ENCODE results near the gene PARP14. TPM values are rescaled to one million over a fixed set of nuclear protein-coding genes. Genes with fewer than 3 reads are reported as not detected.

PARP14 gene
- total RNA-seq: 47.2 and 54.5 TPM in 2 replicates

GRCh38 chr3:122680475-122681283 lies at the start of gene PARP14:
TSS of gene PARP14 (plus strand) at chr3:122680839. CDS start at chr3:122680884, 45 bp downstream.

Other genes starting within 250 kb of the PARP14 start
- 40.1 and 64.9 TPM in 2 replicates for gene KPNA1, start 165.9 kb upstream of the PARP14 start, total RNA-seq
- gene PARP9, start 116.5 kb upstream of the PARP14 start, total RNA-seq: 10.1 and 11.5 TPM in 2 replicates
- 8.6 and 17.3 TPM in 2 replicates for gene DTX3L, start 116.5 kb upstream of the PARP14 start, total RNA-seq
- under 0.01 and 0.18 TPM in 2 replicates for gene PARP15, start 103.2 kb upstream of the PARP14 start, total RNA-seq
- gene HSPBAP1, start 113.0 kb downstream of the PARP14 start, total RNA-seq: 6.3 and 8.0 TPM in 2 replicates
- gene SLC49A4, start 114.2 kb downstream of the PARP14 start, total RNA-seq: 15.0 and 22.6 TPM in 2 replicates

Measured in smooth muscle cell of the umbilical artery (primary cell).